ENCODE data around the gene GSK3B. TPM values are rescaled to one million over a fixed set of nuclear protein-coding genes. Genes with fewer than 3 reads are reported as not detected.

GSK3B gene
- polyA plus RNA-seq, 1 experiment: 43.4 TPM

DNA sequence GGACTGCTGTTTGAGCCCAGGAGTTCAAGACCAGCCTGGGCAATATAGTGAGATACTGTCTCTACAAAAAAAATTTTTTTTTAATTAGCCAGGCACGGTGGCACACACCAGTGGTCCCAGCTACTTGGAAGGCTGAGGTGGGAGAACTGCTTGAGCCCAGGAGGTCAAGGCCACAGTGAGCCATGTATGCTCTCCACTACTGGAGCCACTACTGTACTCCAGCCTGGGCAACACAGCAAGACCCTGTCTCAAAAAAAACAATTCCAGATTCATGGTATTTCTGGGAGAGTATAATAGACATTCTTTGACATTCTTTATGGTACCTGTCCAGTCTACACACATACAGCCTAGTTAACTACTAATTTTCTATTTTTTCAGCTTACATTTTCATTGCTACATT, 70.1 kb downstream of the GSK3B start:
- Histone ChIP-seq H3K4me3 (ENCODE audit: low read depth, low read length) (no peak overlapping the region), H3K27me3 (ENCODE audit: control insufficient read depth, insufficient read depth, low read length) (no peaks in the 10 kb centered on the region), H3K9me3 (ENCODE audit: control insufficient read depth, insufficient read depth, low read length) (no peaks in the 10 kb centered on the region; the same call in 1 of the 2 replicates), H3K27ac (ENCODE audit: low read depth, low read length) (no peak overlapping the region)
- no peak for DNase-seq (ENCODE audit: low read depth, low spot score)
- TF ChIP-seq CTCF (IDR thresholded peaks at IDR 0.05; ENCODE audit: low read depth, low read length): no peak
- ChIA-PET POLR2A (no interaction called here), CTCF (no interaction called here)

DNA sequence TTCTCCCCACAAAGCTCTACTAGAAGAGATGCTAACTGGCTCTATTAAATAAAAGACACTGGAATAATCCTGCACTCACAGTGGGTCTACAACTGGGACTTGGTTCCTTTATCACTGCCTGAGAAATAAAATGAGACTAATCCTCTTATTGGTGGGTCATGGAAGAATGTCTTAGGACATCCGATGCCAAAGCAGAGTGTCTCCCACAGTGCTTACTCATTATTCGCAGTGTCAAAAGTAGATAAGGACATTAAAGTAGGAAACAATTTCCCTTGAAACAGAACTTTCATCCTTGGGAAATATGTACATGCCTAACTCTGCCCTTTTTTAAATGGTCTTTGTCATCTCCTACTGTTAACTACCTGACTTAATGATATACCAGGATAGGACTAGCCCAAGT, 71.5 kb downstream of the GSK3B start:
- Histone ChIP-seq H3K9me3 (ENCODE audit: control insufficient read depth, insufficient read depth, low read length) (no peaks in the 10 kb centered on the region), H3K4me3 (ENCODE audit: low read depth, low read length) (no peak overlapping the region), H3K27me3 (ENCODE audit: control insufficient read depth, insufficient read depth, low read length) (no peaks in the 10 kb centered on the region), H3K27ac (ENCODE audit: low read depth, low read length) (no peak overlapping the region)
- POLR2A ChIA-PET: no interaction called here
- CTCF ChIA-PET: no interaction called here
- TF ChIP-seq CTCF (IDR thresholded peaks at IDR 0.05; ENCODE audit: low read depth, low read length): no peak
- no peak for DNase-seq (ENCODE audit: low read depth, low spot score)

- Histone ChIP-seq H3K9me3 (ENCODE audit: control insufficient read depth, insufficient read depth, low read length) (no peaks in the 10 kb centered on the region), H3K27me3 (ENCODE audit: control insufficient read depth, insufficient read depth, low read length) (no peaks in the 10 kb centered on the region), H3K4me3 (ENCODE audit: low read depth, low read length) (no peak overlapping the region), H3K27ac (ENCODE audit: low read depth, low read length) (no peak overlapping the region)
- no peak for TF ChIP-seq CTCF (IDR thresholded peaks at IDR 0.05; ENCODE audit: low read depth, low read length)
- no peak for DNase-seq (ENCODE audit: low read depth, low spot score)
- ChIA-PET CTCF (no interaction called here), POLR2A (no interaction called here)
Observed at GRCh38 chr3:120021523-120021922, 72.7 kb downstream of the GSK3B start.

DNA sequence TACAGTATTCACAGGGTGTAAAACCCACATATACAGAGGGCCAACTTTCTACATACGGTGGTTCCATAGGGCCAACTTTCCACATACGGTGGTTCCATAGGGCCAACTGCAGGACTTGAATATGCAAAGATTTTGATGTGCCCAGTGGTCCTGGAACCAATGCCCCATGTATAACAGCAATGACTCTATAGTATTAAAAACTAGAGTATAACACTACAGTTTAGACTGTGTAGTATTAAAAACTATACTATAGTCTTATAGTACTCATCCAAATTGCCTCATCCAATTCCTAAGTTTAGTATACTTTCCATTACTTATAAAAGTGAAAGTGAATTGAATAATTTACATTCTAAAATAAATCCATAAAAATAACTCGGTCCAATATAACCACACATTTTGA, 75.9 kb downstream of the GSK3B start:
- ChIA-PET POLR2A (no interaction called here), CTCF (no interaction called here)
- Histone ChIP-seq H3K4me3 (ENCODE audit: low read depth, low read length) (no peak overlapping the region), H3K27ac (ENCODE audit: low read depth, low read length) (no peak overlapping the region), H3K27me3 (ENCODE audit: control insufficient read depth, insufficient read depth, low read length) (no peaks in the 10 kb centered on the region), H3K9me3 (ENCODE audit: control insufficient read depth, insufficient read depth, low read length) (no peaks in the 10 kb centered on the region)
- TF ChIP-seq CTCF (IDR thresholded peaks at IDR 0.05; ENCODE audit: low read depth, low read length): no peak
- DNase-seq (ENCODE audit: low read depth, low spot score): no peak

GRCh38 chr3:120017692-120018091, 76.6 kb downstream of the GSK3B start:
- CTCF ChIA-PET: interaction anchor here (0.5 kb wide), 1 partner anchor 204 kb away, joined by 5 read pairs; no protein-coding TSS in a partner anchor
- no peak for DNase-seq (ENCODE audit: low read depth, low spot score)
- Histone ChIP-seq H3K9me3 (ENCODE audit: control insufficient read depth, insufficient read depth, low read length) (no peaks in the 10 kb centered on the region), H3K27ac (ENCODE audit: low read depth, low read length) (no peak overlapping the region), H3K27me3 (ENCODE audit: control insufficient read depth, insufficient read depth, low read length) (no peaks in the 10 kb centered on the region), H3K4me3 (ENCODE audit: low read depth, low read length) (no peak overlapping the region)
- POLR2A ChIA-PET: no interaction called here
- TF ChIP-seq CTCF (IDR thresholded peaks at IDR 0.05; ENCODE audit: low read depth, low read length): no peak

All from AG04450 (cell line).